Measurements from ENCODE around the gene WNT9A. TPM values are rescaled to one million over a fixed set of nuclear protein-coding genes. Genes with fewer than 3 reads are reported as not detected.
A peak's percentile ranks its signal among the peaks of the same experiment; 100 is the strongest.

WNT9A gene
- total and polyA plus RNA-seq, 4 donors, result 2.6 to 8.6 (median 4.9) TPM

DNA sequence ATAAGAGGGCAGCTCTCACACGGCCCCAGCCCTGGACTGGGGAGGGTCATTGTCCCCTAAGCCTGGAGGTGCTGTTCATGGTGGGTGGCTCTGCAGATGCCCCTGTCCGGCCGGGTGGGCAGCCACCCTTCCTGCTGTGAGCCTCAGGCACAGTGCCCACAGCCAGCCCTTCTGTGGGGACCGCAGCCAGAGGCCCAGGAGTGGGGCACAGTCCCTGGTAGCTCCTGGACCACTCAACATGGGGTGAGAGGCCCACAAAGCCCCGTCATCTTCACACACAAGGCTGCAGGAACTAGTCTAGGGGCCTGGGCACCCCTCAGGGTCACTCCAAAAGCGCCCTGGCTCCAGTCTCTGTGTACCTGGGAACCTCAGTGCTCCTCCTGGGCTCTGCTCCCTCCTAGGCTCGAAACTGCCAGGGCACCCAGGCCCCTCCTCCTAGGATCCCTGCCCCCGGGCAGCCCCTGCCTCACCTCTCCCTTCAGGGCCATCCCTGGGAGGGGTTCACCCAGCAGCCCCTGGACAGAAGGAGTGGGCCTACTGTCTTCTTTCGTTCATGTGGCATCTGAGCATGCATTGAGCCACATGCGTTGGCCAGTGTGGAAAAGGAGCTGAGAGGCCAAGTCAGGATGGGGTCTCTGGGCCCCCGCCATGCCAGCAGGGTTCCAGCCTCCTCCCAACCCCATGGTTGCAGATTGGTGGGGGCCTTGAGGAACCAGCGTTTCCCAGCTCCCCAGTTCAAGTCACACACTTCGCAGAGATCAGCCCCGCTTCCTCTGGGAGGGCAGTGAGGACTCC, 43.0 kb downstream of the WNT9A start:
- Histone ChIP-seq H3K36me3 (ENCODE audit: control insufficient read depth in 4 of 4, insufficient read depth in 4 of 4, low read length in 4 of 4) (no peaks in the 10 kb centered on the region), H3K9ac (ENCODE audit: insufficient read depth in 1 of 2, low read length in 2 of 2) (no peak overlapping the region), H3K27ac (ENCODE audit: low read depth in 1 of 2, low read length in 1 of 2) (no peak overlapping the region), H3K9me3 (ENCODE audit: control insufficient read depth in 4 of 4, insufficient read depth in 3 of 4, low read length in 3 of 4) (no peaks in the 10 kb centered on the region), H3K4me3 (no peak overlapping the region), H3K27me3 (ENCODE audit: control insufficient read depth in 3 of 3, insufficient read depth in 3 of 3, low read length in 2 of 3) (no peaks in the 10 kb centered on the region), H3K4me1 (ENCODE audit: control insufficient read depth in 5 of 5, insufficient read depth in 5 of 5, low read length in 5 of 5) (peaks cover 0 to 4% (median 0%) of the 10 kb centered on the region in 5 donors)
- DNase-seq, result no peak
- no peak for ATAC-seq (ENCODE audit: insufficient read depth, low FRiP score)
- TF ChIP-seq, protein P1, sequence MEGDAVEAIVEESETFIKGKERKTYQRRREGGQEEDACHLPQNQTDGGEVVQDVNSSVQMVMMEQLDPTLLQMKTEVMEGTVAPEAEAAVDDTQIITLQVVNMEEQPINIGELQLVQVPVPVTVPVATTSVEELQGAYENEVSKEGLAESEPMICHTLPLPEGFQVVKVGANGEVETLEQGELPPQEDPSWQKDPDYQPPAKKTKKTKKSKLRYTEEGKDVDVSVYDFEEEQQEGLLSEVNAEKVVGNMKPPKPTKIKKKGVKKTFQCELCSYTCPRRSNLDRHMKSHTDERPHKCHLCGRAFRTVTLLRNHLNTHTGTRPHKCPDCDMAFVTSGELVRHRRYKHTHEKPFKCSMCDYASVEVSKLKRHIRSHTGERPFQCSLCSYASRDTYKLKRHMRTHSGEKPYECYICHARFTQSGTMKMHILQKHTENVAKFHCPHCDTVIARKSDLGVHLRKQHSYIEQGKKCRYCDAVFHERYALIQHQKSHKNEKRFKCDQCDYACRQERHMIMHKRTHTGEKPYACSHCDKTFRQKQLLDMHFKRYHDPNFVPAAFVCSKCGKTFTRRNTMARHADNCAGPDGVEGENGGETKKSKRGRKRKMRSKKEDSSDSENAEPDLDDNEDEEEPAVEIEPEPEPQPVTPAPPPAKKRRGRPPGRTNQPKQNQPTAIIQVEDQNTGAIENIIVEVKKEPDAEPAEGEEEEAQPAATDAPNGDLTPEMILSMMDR (IDR thresholded peaks at IDR 0.05; ENCODE audit: control extremely low read depth, extremely low read depth), result no peak
- WGBS, 2 donors, result 90 to 95% methylated on average over 14 of the region's 14 CpGs

DNA sequence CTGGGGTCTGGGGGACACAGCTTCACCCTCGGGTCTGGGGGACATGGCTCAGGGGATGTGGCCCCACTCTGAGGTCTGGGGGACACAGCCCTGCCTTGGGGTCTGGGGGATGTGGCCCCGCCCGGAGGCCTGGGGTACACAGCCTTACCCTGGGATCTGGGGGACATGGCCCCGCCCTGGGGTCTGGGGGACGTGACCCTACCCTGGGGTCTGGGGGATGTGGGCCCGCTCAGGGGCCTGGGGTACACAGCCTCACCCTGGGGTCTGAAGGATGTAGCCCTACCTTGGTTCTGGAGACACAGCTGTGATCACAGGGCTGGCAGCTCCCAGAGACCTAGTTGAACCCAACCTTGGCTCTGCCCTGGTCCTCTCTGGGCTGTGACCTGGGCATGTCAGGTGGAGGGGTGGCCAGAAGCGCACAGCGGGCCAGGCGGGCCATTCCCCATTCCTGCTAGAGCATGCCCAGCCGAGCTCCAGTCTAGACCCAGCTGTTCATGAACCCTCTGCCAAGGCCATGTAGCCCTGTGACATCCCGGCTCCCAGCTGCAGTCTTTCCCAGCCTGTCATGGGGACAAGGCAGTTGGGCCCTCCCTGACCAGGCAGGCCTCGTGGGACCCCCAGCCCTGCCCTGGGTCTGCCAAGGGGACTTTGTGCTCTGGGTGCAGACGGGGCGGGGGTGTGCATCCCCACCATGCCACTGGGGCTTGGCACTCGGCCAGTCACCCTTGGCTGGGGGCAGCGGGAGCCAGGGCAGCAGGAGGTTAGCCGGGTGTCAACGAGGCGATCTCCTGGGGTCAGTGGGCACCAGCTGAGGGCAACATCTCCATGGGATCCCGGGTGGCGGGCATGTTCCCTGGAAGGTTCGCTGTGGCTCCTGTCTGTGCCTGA, 43.9 kb downstream of the WNT9A start:
- no peak overlapping the region for H3K4me3 ChIP-seq
- H3K9ac ChIP-seq (ENCODE audit: insufficient read depth in 1 of 2, low read length in 2 of 2), result no peak overlapping the region
- no peaks in the 10 kb centered on the region for H3K36me3 ChIP-seq (ENCODE audit: control insufficient read depth in 4 of 4, insufficient read depth in 4 of 4, low read length in 4 of 4)
- TF ChIP-seq, protein P1 (IDR thresholded peaks at IDR 0.05; ENCODE audit: control extremely low read depth, extremely low read depth), result no peak
- WGBS, 2 donors, result 88 to 93% methylated on average over 22 of the region's 22 CpGs
- DNase-seq (peak in 1 of 3 donors; percentile 12), ATAC-seq (ENCODE audit: insufficient read depth, low FRiP score) (no peak)
- no peaks in the 10 kb centered on the region for H3K27me3 ChIP-seq (ENCODE audit: control insufficient read depth in 3 of 3, insufficient read depth in 3 of 3, low read length in 2 of 3)
- H3K9me3 ChIP-seq (ENCODE audit: control insufficient read depth in 4 of 4, insufficient read depth in 3 of 4, low read length in 3 of 4), result no peaks in the 10 kb centered on the region
- peaks cover 0 to 4% (median 0%) of the 10 kb centered on the region in 5 donors for H3K4me1 ChIP-seq (ENCODE audit: control insufficient read depth in 5 of 5, insufficient read depth in 5 of 5, low read length in 5 of 5)
- no peak overlapping the region for H3K27ac ChIP-seq (ENCODE audit: low read depth in 1 of 2, low read length in 1 of 2)

DNA sequence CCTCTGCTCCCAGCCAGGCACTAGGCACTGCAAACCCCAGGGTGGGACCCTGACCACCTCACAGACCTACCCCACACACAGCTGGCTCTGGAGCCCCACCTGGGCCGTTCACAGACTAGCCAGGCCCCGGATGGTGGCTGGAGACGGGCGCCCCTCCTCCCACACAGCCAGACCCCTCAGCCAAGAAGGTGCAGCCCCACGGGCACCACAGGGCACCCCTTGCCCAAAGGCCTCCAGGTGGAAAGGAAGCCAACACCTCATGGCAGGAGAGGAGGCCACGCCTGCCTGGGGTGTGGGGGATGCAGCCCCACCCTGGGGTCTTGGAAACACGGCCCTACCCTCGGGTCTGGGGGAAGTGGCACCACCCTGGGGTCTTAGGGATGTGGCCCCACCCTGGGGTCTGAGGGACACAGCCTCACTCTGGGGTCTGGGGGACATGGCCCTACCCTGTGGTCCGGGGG, 44.6 kb downstream of the WNT9A start:
- TF ChIP-seq, protein P1 (IDR thresholded peaks at IDR 0.05; ENCODE audit: control extremely low read depth, extremely low read depth), result no peak
- H3K9ac ChIP-seq (ENCODE audit: insufficient read depth in 1 of 2, low read length in 2 of 2), result no peak overlapping the region
- no peaks in the 10 kb centered on the region for H3K27me3 ChIP-seq (ENCODE audit: control insufficient read depth in 3 of 3, insufficient read depth in 3 of 3, low read length in 2 of 3)
- H3K36me3 ChIP-seq (ENCODE audit: control insufficient read depth in 4 of 4, insufficient read depth in 4 of 4, low read length in 4 of 4), result no peaks in the 10 kb centered on the region
- no peaks in the 10 kb centered on the region for H3K9me3 ChIP-seq (ENCODE audit: control insufficient read depth in 4 of 4, insufficient read depth in 3 of 4, low read length in 3 of 4)
- H3K27ac ChIP-seq (ENCODE audit: low read depth in 1 of 2, low read length in 1 of 2), result no peak overlapping the region
- no peak for ATAC-seq (ENCODE audit: insufficient read depth, low FRiP score)
- peaks cover 0 to 4% (median 0%) of the 10 kb centered on the region in 5 donors for H3K4me1 ChIP-seq (ENCODE audit: control insufficient read depth in 5 of 5, insufficient read depth in 5 of 5, low read length in 5 of 5)
- 90 to 91% methylated on average over 9 of the region's 9 CpGs for WGBS, 2 donors
- H3K4me3 ChIP-seq, result no peak overlapping the region
- DNase-seq, result no peak

Data from lung (tissue), 12 donors.